GM12878 (cell line): Measurements from ENCODE around the gene GATA3.

Experiments used
- BMI1 ChIP-seq: fragments of 450-650 bp; IDR thresholded peaks from 2 replicates; pipeline ENCODE4 v1.6.1; 2016; ENCODE audit warnings: mild to moderate bottlenecking, moderate library complexity, borderline replicate concordance
- ESRRA ChIP-seq: IDR thresholded peaks from 2 replicates; pipeline ENCODE4 v1.6.1; 2012; ENCODE audit warnings: mild to moderate bottlenecking, low read length, improper control_type of control experiment
- MTA2 ChIP-seq: fragments of 450-650 bp; IDR thresholded peaks from 2 replicates; pipeline ENCODE4 v1.6.1; 2016; ENCODE audit warnings: low read depth, mild to moderate bottlenecking, moderate library complexity
- SREBF2 ChIP-seq: IDR thresholded peaks from 2 replicates; pipeline ENCODE4 v1.6.1; 2012; ENCODE audit warnings: mild to moderate bottlenecking, low read length
- TF ChIP-seq, protein P1 (sequence below): IDR thresholded peaks from 2 replicates; pipeline ENCODE4 v1.6.1; 2011; ENCODE audit warnings: low read depth, low read length, improper control_type of control experiment, borderline replicate concordance
- TF ChIP-seq, protein P2 (sequence below), 3 experiments: IDR thresholded peaks in 2 of 3; conservative IDR thresholded peaks in 1 of 3; 2 replicates each; pipeline ENCODE4 v1.5.1; 2011; ENCODE audit warnings: low read depth in 3 of 3, low read length in 3 of 3, mild to moderate bottlenecking in 3 of 3, control low read depth in 2 of 3, moderate library complexity in 2 of 3, inconsistent platforms in 1 of 3, mixed read lengths in 1 of 3; ENCODE audit not compliant: control insufficient read depth in 2 of 3, insufficient read depth in 1 of 3; ENCODE audit errors: extremely low read depth in 1 of 3

DNA sequence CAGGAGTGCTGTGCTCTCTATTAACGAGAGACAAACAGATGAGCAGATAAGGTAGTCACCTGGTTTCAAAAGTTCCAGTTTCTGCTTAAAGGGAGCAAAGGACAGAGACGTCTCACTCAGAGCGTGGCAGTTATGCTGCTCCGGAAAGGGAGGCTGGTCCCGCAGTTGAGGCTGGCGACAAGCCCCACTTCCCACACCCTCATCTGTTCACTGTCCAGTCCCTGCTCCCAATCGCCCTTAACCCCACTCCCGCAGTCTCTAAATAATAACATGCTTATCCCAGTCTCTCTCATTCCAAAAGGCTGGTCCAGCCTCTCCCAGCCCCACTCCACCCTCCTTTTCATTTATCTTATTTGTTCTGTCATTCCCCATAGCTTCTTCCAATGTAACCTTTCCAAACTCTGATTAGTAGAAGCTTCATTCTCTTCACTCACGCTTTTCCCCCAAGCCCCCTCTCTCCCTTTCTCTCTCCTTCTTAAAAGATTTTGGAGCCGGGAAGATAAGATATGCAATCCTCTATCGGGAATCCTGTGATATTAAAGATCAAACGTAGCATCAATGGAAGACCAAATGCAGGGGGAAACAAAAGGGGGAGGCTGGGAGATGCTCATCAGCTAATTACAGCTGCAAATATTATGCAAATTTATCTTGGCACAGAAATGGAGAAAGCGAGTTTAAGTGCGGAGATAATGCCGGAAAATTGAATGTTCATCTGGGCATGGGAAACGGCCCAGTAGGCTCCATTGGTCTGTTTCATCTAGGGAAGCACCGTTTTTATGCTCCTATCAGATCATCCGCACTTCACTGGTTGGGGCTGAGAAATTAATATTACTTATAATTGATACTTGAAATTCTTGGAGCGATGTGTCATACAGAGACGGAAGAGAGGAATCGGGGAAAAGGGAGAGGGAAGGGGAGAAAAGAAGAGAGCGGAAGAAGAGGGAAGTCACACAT, 16.3 kb upstream of the GATA3 start:
- no peak for TF ChIP-seq ESRRA
- TF ChIP-seq, protein P1, sequence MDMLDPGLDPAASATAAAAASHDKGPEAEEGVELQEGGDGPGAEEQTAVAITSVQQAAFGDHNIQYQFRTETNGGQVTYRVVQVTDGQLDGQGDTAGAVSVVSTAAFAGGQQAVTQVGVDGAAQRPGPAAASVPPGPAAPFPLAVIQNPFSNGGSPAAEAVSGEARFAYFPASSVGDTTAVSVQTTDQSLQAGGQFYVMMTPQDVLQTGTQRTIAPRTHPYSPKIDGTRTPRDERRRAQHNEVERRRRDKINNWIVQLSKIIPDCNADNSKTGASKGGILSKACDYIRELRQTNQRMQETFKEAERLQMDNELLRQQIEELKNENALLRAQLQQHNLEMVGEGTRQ, result no peak
- no peak for TF ChIP-seq BMI1
- TF ChIP-seq MTA2, result no peak
- no peak for TF ChIP-seq SREBF2
- TF ChIP-seq, protein P2, sequence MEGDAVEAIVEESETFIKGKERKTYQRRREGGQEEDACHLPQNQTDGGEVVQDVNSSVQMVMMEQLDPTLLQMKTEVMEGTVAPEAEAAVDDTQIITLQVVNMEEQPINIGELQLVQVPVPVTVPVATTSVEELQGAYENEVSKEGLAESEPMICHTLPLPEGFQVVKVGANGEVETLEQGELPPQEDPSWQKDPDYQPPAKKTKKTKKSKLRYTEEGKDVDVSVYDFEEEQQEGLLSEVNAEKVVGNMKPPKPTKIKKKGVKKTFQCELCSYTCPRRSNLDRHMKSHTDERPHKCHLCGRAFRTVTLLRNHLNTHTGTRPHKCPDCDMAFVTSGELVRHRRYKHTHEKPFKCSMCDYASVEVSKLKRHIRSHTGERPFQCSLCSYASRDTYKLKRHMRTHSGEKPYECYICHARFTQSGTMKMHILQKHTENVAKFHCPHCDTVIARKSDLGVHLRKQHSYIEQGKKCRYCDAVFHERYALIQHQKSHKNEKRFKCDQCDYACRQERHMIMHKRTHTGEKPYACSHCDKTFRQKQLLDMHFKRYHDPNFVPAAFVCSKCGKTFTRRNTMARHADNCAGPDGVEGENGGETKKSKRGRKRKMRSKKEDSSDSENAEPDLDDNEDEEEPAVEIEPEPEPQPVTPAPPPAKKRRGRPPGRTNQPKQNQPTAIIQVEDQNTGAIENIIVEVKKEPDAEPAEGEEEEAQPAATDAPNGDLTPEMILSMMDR (IDR thresholded peaks at IDR 0.05 in 2 of 3, conservative IDR thresholded peaks at IDR 0.05 in 1 of 3; ENCODE audit: control insufficient read depth in 2 of 3, extremely low read depth in 1 of 3, insufficient read depth in 1 of 3, low read depth in 3 of 3, low read length in 3 of 3), result no peak
